CD14-positive monocyte (primary cell): Measurements from ENCODE around the gene SAP30BP. TPM values are rescaled to one million over a fixed set of nuclear protein-coding genes. Genes with fewer than 3 reads are reported as not detected.

ENCODE experiments used
- DNase-seq, 3 donors: peaks; one replicate each; pipeline ENCODE4 v3.0.0-alpha.2; 2011 to 2022
- H2AFZ ChIP-seq: 2 replicates; pipeline ENCODE4 v1.6.0; 2012; ENCODE audit warnings: mild to moderate bottlenecking, low read depth, low read length, inconsistent platforms; ENCODE audit not compliant: insufficient read depth, poor library complexity, severe bottlenecking
- H3K27ac ChIP-seq, 2 donors: 1 replicate in 1 of 2; 2 replicates in 1 of 2; pipeline ENCODE4 v1.5.1; 2012 to 2013; ENCODE audit warnings: low read length in 2 of 2, control low read depth in 1 of 2, inconsistent platforms in 1 of 2, low read depth in 1 of 2, mild to moderate bottlenecking in 1 of 2
- H3K27me3 ChIP-seq, 2 donors: one replicate each; pipeline versions ENCODE4 v1.6.0 to v1.6.1; 2011 to 2013; ENCODE audit warnings: low read length in 2 of 2; ENCODE audit not compliant: control insufficient read depth in 2 of 2, insufficient read depth in 2 of 2
- H3K36me3 ChIP-seq, 2 donors: replicated peaks in 1 of 2; 1 replicate in 1 of 2; 2 replicates in 1 of 2; pipeline versions ENCODE4 v1.5.1 to v1.6.1; 2012 to 2013; ENCODE audit warnings: low read length in 2 of 2, control low read depth in 1 of 2, inconsistent platforms in 1 of 2, mild to moderate bottlenecking in 1 of 2; ENCODE audit not compliant: insufficient read depth in 2 of 2, control insufficient read depth in 1 of 2
- H3K4me1 ChIP-seq, 2 donors: 1 replicate in 1 of 2; 2 replicates in 1 of 2; pipeline versions ENCODE4 v1.5.1 to v1.6.1; 2012 to 2013; ENCODE audit warnings: low read length in 2 of 2, control low read depth in 1 of 2, inconsistent platforms in 1 of 2, mild to moderate bottlenecking in 1 of 2, moderate library complexity in 1 of 2; ENCODE audit not compliant: insufficient read depth in 2 of 2, control insufficient read depth in 1 of 2
- H3K4me2 ChIP-seq: replicated peaks from 2 replicates; pipeline ENCODE3; 2012; ENCODE audit warnings: low read length, moderate library complexity, mild to moderate bottlenecking; ENCODE audit not compliant: poor library complexity, severe bottlenecking; ENCODE audit errors: extremely low read depth
- H3K4me3 ChIP-seq, 3 experiments: fragments of 200-600 bp in 1 of 3; sonication (generic) in 1 of 3; replicated peaks in 1 of 3; 1 replicate in 2 of 3; 2 replicates in 1 of 3; pipeline ENCODE4 v1.5.1; 2011 to 2013; ENCODE audit warnings: low read length in 3 of 3, mild to moderate bottlenecking in 3 of 3, control low read depth in 2 of 3, low read depth in 2 of 3, inconsistent platforms in 1 of 3, moderate library complexity in 1 of 3
- H3K79me2 ChIP-seq: 2 replicates; pipeline ENCODE4 v1.6.0; 2012; ENCODE audit warnings: mild to moderate bottlenecking, control low read depth, inconsistent platforms, low read length, moderate library complexity; ENCODE audit not compliant: insufficient read depth
- H3K9ac ChIP-seq: 2 replicates; pipeline ENCODE4 v1.6.0; 2017; ENCODE audit warnings: low read length, mild to moderate bottlenecking; ENCODE audit not compliant: insufficient read depth, poor library complexity, severe bottlenecking
- H3K9me3 ChIP-seq, 2 donors: replicated peaks in 1 of 2; 1 replicate in 1 of 2; 2 replicates in 1 of 2; pipeline versions ENCODE4 v1.5.1 to v1.6.1; 2012 to 2013; ENCODE audit warnings: low read length in 2 of 2, control low read depth in 1 of 2; ENCODE audit not compliant: control insufficient read depth in 1 of 2, insufficient read depth in 1 of 2
- H4K20me1 ChIP-seq: 2 replicates; pipeline ENCODE4 v1.6.0; 2012; ENCODE audit warnings: mild to moderate bottlenecking, low read length, control low read depth, moderate library complexity; ENCODE audit not compliant: insufficient read depth
- H3K27ac Mint-ChIP-seq, 7 donors: one replicate each; pipeline ENCODE4 v1.8.0; 2020; ENCODE audit warnings: mild to moderate bottlenecking in 7 of 7, mixed read lengths in 7 of 7, moderate library complexity in 6 of 7, inconsistent platforms in 2 of 7
- H3K27me3 Mint-ChIP-seq, 3 donors: one replicate each; pipeline ENCODE4 v1.8.0; 2021 to 2022; ENCODE audit warnings: low read depth in 3 of 3, mild to moderate bottlenecking in 3 of 3, mixed read lengths in 3 of 3, moderate library complexity in 3 of 3, inconsistent platforms in 1 of 3
- H3K36me3 Mint-ChIP-seq, 2 donors: one replicate each; pipeline ENCODE4 v1.8.0; 2020; ENCODE audit warnings: mixed read lengths in 2 of 2, inconsistent platforms in 1 of 2, mild to moderate bottlenecking in 1 of 2
- H3K4me1 Mint-ChIP-seq: one replicate; pipeline ENCODE4 v1.8.0; 2020; ENCODE audit warnings: mild to moderate bottlenecking, mixed read lengths
- H3K4me3 Mint-ChIP-seq, 2 donors: one replicate each; pipeline ENCODE4 v1.8.0; 2020; ENCODE audit warnings: mild to moderate bottlenecking in 2 of 2, mixed read lengths in 2 of 2, moderate library complexity in 1 of 2
- H3K9me3 Mint-ChIP-seq, 7 donors: one replicate each; pipeline ENCODE4 v1.8.0; 2020 to 2022; ENCODE audit warnings: mixed read lengths in 7 of 7, mild to moderate bottlenecking in 6 of 7, moderate library complexity in 6 of 7, inconsistent platforms in 2 of 7
- CTCF ChIP-seq: fragments of 200-600 bp; IDR thresholded peaks from one replicate; pipeline ENCODE4 v1.8.0; 2022; ENCODE audit warnings: antibody characterized with exemption, mild to moderate bottlenecking
- WGBS: methylation state at CpG from one replicate; pipeline ENCODE4 v1.1.5; 2013; ENCODE audit warnings: missing lambda C conversion rate; ENCODE audit not compliant: insufficient coverage; 5-methylcytosine and 5-hydroxymethylcytosine counted together
- intact Hi-C, 2 donors: fragments of 100-400 bp; cut with micrococcal nuclease; formaldehyde crosslinking; loops; one replicate each; pipeline versions ENCODE4 v1.15.0 to v1.15.1; 2023
- polyA plus RNA-seq, 3 donors: library from polyadenylated mRNA; depleted of rRNA in 1 of 3; unstranded in 2 of 3; stranded (reverse) in 1 of 3; fragments of 300-500 nt in 2 of 3; fragments of >200 nt in 1 of 3; fragmentation: Illumina TruSeq in 2 of 3; gene quantifications; 1 replicate in 2 of 3; 2 replicates in 1 of 3; pipeline ENCODE4 v1.2.3, GENCODE V29; 2012 to 2021

The SAP30BP gene
- polyA plus RNA-seq, 3 donors: 43.8 to 130 (median 61.6) TPM

DNA sequence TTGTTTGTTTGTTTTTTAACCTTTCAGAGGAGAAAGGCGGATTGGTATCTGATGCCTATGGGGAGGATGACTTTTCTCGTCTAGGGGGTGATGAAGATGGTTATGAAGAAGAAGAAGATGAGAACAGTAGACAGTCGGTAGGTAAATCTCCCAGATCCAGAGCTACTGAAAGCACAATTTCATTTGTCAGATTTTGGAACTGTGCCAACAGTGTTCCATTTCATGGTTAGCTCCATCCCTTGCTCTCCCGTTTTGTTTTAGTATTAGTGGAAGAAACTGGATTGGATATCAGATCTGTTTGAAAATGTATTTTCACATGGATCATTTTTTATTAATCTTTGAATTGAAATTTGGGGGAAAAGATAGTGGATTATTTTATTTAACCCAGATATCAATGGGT lies 1.4 kb downstream of the SAP30BP start:
- Histone ChIP-seq H3K79me2 (peaks cover 62% of the 10 kb centered on the region), H3K9me3 (no peaks in the 10 kb centered on the region), H3K36me3 (peaks cover 41 to 54% of the 10 kb centered on the region in 2 donors), H3K4me1 (peaks cover 17 to 22% of the 10 kb centered on the region in 2 donors), H2AFZ (no peak overlapping the region), H4K20me1 (peaks cover 16% of the 10 kb centered on the region), H3K4me2 (peak overlapping the region; percentile 86), H3K27ac (peak overlapping the region in 1 of 2 donors; percentile 99), H3K4me3 (peak overlapping the region in 1 of 3 experiments; percentile 89), H3K27me3 (no peaks in the 10 kb centered on the region), H3K9ac (no peak overlapping the region)
- no peak overlapping the region for H3K4me3 Mint-ChIP-seq
- H3K27ac Mint-ChIP-seq: peak overlapping the region in 1 of 7 donors; percentile 40
- H3K4me1 Mint-ChIP-seq: peaks cover 12% of the 10 kb centered on the region
- no peak for TF ChIP-seq CTCF
- intact Hi-C loops: loop anchor here (10.0 kb wide), 2 partner anchors 176 to 794 kb away; partner anchors contain the start of genes FDXR (in 1 of the 2) and UNC13D (in 1 of the 2)
- 100% methylated on average over 1 of the region's 4 CpGs for WGBS
- H3K27me3 Mint-ChIP-seq: peaks cover 0 to 2% (median 1%) of the 10 kb centered on the region in 3 donors
- DNase-seq: no peak
- H3K9me3 Mint-ChIP-seq: no peaks in the 10 kb centered on the region
- H3K36me3 Mint-ChIP-seq: peaks cover 49 to 59% of the 10 kb centered on the region in 2 donors

DNA sequence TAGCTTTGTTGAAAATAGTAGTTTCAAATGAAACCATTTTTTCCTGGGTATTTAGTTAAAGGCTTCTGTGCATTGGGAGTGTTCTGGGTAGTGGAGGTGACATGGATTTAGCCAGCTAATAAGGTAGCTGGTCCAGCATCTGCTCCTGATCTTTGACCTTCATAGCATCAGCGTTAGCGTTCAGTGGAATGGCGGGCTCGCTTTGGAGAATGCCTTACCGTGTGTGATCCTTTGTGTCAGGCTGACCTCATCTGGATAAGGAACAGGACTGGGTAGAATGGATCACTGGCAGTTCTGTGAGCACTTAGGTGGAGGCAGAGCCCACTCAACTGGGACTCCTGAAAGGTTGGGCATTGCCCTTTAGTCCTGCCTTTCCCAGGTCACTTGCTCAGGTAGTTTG lies 3.7 kb downstream of the SAP30BP start:
- intact Hi-C loops: loop anchor here in 1 of 2 donors (5.0 kb wide), 1 partner anchor 39 kb away; the partner anchor contains the start of gene SMIM5
- 91% methylated on average over 5 of the region's 5 CpGs for WGBS
- Mint-ChIP-seq H3K9me3 (no peaks in the 10 kb centered on the region), H3K4me3 (no peak overlapping the region), H3K36me3 (peaks cover 55 to 56% of the 10 kb centered on the region in 2 donors), H3K4me1 (peaks cover 10% of the 10 kb centered on the region), H3K27ac (peak overlapping the region in 3 of 7 donors; percentile 19 to 58 (median 41)), H3K27me3 (peaks cover 0 to 1% (median 0%) of the 10 kb centered on the region in 3 donors)
- Histone ChIP-seq H4K20me1 (peaks cover 16% of the 10 kb centered on the region), H3K27ac (no peak overlapping the region), H3K4me1 (peaks cover 21 to 28% of the 10 kb centered on the region in 2 donors), H2AFZ (no peak overlapping the region), H3K79me2 (peaks cover 70% of the 10 kb centered on the region), H3K36me3 (peaks cover 41 to 56% of the 10 kb centered on the region in 2 donors), H3K9me3 (no peaks in the 10 kb centered on the region), H3K9ac (no peak overlapping the region), H3K4me2 (no peak overlapping the region), H3K4me3 (no peak overlapping the region), H3K27me3 (no peaks in the 10 kb centered on the region)
- TF ChIP-seq CTCF: no peak
- no peak for DNase-seq
